Panc1 (cell line): ENCODE data around the gene GTF2H1. TPM values are rescaled to one million over a fixed set of nuclear protein-coding genes. Genes with fewer than 3 reads are reported as not detected.

Source experiments
- ATAC-seq: fragments of 200-7000 bp; cut with Tn5 transposase; 2 replicates; pipeline ENCODE4 v1.9.1; 2020; ENCODE audit warnings: mild to moderate bottlenecking, moderate library complexity
- BruUV-seq: library from RNA; stranded (reverse); fragments of 400-500 nt; replicated peaks from 2 replicates; lab custom pipeline; 2021; lab: Mats Ljungman, UMichigan
- CTCF ChIA-PET: fragments of 300-600 bp; sonication (Branson Sonifier 250); formaldehyde crosslinking; loops from one replicate; lab custom pipeline; 2022; ENCODE audit warnings: antibody characterized with exemption; lab: Charles Lee
- POLR2A ChIA-PET: fragments of 300-600 bp; sonication (Branson Sonifier 250); formaldehyde crosslinking; loops from one replicate; lab custom pipeline; 2022; ENCODE audit warnings: antibody characterized with exemption; lab: Charles Lee
- DNase-seq: peaks from one replicate; pipeline ENCODE4 v3.0.0-alpha.2; 2010; ENCODE audit warnings: low read depth, low spot score
- H3K27ac ChIP-seq: 2 replicates; pipeline ENCODE4 v1.5.1; 2011; ENCODE audit warnings: mild to moderate bottlenecking, low read length, inconsistent platforms
- H3K27me3 ChIP-seq: fragments of 200-500 bp; sonication (Bioruptor generic); 2 replicates; pipeline ENCODE4 v1.6.0; 2014; ENCODE audit warnings: low read length, inconsistent platforms; ENCODE audit not compliant: control insufficient read depth, insufficient read depth
- H3K36me3 ChIP-seq: fragments of 200-500 bp; sonication (Bioruptor generic); 2 replicates; pipeline ENCODE4 v1.5.1; 2014; ENCODE audit warnings: inconsistent platforms, mild to moderate bottlenecking, low read length, moderate library complexity; ENCODE audit not compliant: control insufficient read depth, insufficient read depth
- H3K4me1 ChIP-seq: 2 replicates; pipeline ENCODE4 v1.5.1; 2011; ENCODE audit warnings: inconsistent platforms, mild to moderate bottlenecking, low read length, moderate library complexity; ENCODE audit not compliant: control insufficient read depth, insufficient read depth
- H3K4me3 ChIP-seq, 2 experiments: 2 replicates each; pipeline ENCODE4 v1.5.1; 2011 to 2012; ENCODE audit warnings: low read depth in 2 of 2, low read length in 2 of 2, mild to moderate bottlenecking in 2 of 2, inconsistent platforms in 1 of 2, moderate library complexity in 1 of 2
- H3K9me3 ChIP-seq: fragments of 200-500 bp; sonication (Bioruptor generic); 2 replicates; pipeline ENCODE4 v1.5.1; 2014; ENCODE audit warnings: low read depth, mild to moderate bottlenecking, inconsistent platforms, low read length, moderate library complexity; ENCODE audit not compliant: control insufficient read depth, insufficient read depth
- POLR2AphosphoS5 ChIP-seq: IDR thresholded peaks from 2 replicates; pipeline ENCODE4 v1.6.1; 2012; ENCODE audit warnings: mild to moderate bottlenecking, low read depth, low read length, moderate library complexity
- SIN3A ChIP-seq: IDR thresholded peaks from 2 replicates; pipeline ENCODE4 v1.6.1; 2012; ENCODE audit warnings: low read depth, mild to moderate bottlenecking, low read length, moderate library complexity, borderline replicate concordance; ENCODE audit not compliant: insufficient read depth
- TCF7L2 ChIP-seq: IDR thresholded peaks from 2 replicates; pipeline ENCODE4 v1.6.1; 2011; ENCODE audit warnings: mild to moderate bottlenecking, low read depth, low read length, inconsistent platforms
- in situ Hi-C: cut with HindIII; loops from 2 replicates; pipeline ENCODE4 v1.10.0; 2016; ENCODE audit warnings: low sequenced_read_pairs, low pct_unique_long_range_greater_than_20kb
- intact Hi-C: fragments of 100-400 bp; cut with micrococcal nuclease; formaldehyde crosslinking; loops from one replicate; pipeline ENCODE4 v1.10.0; 2022; ENCODE audit not compliant: unreplicated experiment
- total RNA-seq: library from RNA; stranded (reverse); gene quantifications from one replicate; pipeline ENCODE4 v1.2.1, GENCODE V29; 2021; ENCODE audit not compliant: unreplicated experiment
- TF ChIP-seq, protein P1 (sequence below): fragments of 450-650 bp; IDR thresholded peaks from 2 replicates; pipeline ENCODE4 v1.5.1; 2017; ENCODE audit warnings: mild to moderate bottlenecking
- TF ChIP-seq, protein P2 (sequence below), 2 experiments: IDR thresholded peaks; 2 replicates each; pipeline ENCODE4 v1.6.1; 2011 to 2012; ENCODE audit warnings: low read depth in 2 of 2, control low read depth in 1 of 2, low read length in 1 of 2, mild to moderate bottlenecking in 1 of 2, moderate library complexity in 1 of 2; ENCODE audit not compliant: insufficient read depth in 1 of 2

GTF2H1 gene
- total RNA-seq, 1 experiment from 2014 or later, result 60.6 TPM

DNA sequence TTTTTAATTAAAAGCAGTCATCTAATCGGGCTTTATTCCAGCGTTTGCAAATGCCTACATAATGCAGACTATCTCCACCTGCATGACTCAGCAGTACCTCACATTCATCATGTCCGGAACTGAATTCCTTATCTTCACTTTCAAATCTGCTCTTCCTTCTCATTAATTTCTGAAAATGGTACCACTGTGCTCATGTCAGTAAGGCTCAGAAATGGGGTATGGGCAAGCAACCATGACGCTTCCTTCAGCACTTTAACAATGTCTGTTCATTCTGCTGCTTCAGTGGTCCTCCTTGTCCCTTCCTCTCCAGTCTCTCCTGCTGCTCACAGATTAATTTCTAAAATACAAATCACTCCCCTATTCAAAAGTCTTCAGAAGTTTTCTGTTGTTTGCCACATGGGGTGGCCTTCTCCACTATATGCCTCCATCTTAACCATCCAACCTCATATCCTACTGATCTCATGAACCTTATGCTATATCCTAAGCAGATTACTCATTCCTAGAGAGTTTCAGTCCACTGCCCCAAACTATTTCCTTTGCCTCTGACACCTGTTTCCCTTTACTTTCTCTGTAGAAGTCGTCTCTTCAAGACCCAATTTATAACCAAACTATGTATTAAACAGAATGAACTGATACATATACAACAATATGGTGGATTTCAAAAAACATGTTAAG lies 7.0 kb downstream of the GTF2H1 start:
- no peak for ATAC-seq
- BruUV-seq, result no TSS peak
- Histone ChIP-seq H3K9me3 (no peaks in the 10 kb centered on the region), H3K4me3 (no peak overlapping the region), H3K27ac (no peak overlapping the region), H3K4me1 (peaks cover 15% of the 10 kb centered on the region), H3K27me3 (no peaks in the 10 kb centered on the region), H3K36me3 (peaks cover 30% of the 10 kb centered on the region)
- intact Hi-C loops, result no loop called here
- in situ Hi-C loops, result no loop called here
- DNase-seq, result no peak
- POLR2A ChIA-PET, result no interaction called here
- CTCF ChIA-PET, result no interaction called here
- TF ChIP-seq, protein P1, sequence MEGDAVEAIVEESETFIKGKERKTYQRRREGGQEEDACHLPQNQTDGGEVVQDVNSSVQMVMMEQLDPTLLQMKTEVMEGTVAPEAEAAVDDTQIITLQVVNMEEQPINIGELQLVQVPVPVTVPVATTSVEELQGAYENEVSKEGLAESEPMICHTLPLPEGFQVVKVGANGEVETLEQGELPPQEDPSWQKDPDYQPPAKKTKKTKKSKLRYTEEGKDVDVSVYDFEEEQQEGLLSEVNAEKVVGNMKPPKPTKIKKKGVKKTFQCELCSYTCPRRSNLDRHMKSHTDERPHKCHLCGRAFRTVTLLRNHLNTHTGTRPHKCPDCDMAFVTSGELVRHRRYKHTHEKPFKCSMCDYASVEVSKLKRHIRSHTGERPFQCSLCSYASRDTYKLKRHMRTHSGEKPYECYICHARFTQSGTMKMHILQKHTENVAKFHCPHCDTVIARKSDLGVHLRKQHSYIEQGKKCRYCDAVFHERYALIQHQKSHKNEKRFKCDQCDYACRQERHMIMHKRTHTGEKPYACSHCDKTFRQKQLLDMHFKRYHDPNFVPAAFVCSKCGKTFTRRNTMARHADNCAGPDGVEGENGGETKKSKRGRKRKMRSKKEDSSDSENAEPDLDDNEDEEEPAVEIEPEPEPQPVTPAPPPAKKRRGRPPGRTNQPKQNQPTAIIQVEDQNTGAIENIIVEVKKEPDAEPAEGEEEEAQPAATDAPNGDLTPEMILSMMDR, result no peak
- TF ChIP-seq, protein P2, sequence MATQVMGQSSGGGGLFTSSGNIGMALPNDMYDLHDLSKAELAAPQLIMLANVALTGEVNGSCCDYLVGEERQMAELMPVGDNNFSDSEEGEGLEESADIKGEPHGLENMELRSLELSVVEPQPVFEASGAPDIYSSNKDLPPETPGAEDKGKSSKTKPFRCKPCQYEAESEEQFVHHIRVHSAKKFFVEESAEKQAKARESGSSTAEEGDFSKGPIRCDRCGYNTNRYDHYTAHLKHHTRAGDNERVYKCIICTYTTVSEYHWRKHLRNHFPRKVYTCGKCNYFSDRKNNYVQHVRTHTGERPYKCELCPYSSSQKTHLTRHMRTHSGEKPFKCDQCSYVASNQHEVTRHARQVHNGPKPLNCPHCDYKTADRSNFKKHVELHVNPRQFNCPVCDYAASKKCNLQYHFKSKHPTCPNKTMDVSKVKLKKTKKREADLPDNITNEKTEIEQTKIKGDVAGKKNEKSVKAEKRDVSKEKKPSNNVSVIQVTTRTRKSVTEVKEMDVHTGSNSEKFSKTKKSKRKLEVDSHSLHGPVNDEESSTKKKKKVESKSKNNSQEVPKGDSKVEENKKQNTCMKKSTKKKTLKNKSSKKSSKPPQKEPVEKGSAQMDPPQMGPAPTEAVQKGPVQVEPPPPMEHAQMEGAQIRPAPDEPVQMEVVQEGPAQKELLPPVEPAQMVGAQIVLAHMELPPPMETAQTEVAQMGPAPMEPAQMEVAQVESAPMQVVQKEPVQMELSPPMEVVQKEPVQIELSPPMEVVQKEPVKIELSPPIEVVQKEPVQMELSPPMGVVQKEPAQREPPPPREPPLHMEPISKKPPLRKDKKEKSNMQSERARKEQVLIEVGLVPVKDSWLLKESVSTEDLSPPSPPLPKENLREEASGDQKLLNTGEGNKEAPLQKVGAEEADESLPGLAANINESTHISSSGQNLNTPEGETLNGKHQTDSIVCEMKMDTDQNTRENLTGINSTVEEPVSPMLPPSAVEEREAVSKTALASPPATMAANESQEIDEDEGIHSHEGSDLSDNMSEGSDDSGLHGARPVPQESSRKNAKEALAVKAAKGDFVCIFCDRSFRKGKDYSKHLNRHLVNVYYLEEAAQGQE (IDR thresholded peaks at IDR 0.05; ENCODE audit: insufficient read depth in 1 of 2, low read depth in 2 of 2, low read length in 1 of 2), result no peak
- TF ChIP-seq TCF7L2 (no peak), POLR2AphosphoS5 (no peak), SIN3A (no peak)

DNA sequence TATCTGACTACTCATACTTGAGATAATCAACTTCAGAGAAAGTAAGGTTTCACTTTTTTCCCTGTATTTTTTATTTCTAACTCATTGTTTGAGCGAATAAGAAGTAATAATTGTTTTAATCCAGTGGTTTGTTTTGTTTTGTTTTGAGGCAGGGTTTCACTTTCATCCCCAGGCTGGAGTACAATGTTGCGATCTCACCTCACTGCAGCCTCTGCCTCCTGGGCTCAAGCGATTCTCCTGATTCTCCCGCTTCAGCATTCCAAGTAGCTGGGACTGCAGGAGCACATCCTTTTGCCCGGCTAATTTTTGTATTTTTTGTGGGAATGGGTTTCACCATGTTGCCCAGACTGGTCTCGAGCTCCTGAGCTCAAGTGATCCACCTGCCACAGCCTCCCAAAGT lies 8.6 kb downstream of the GTF2H1 start:
- intact Hi-C loops (no loop called here), in situ Hi-C loops (no loop called here)
- no TSS peak for BruUV-seq
- ChIA-PET CTCF (no interaction called here), POLR2A (no interaction called here)
- H3K9me3 ChIP-seq, result no peaks in the 10 kb centered on the region
- no peak for ATAC-seq
- H3K4me3 ChIP-seq, result no peak overlapping the region
- no peak overlapping the region for H3K27ac ChIP-seq
- H3K36me3 ChIP-seq, result peaks cover 33% of the 10 kb centered on the region
- H3K27me3 ChIP-seq, result no peaks in the 10 kb centered on the region
- TF ChIP-seq, protein P1, result no peak
- no peak for TF ChIP-seq SIN3A
- TF ChIP-seq POLR2AphosphoS5, result no peak
- no peak for TF ChIP-seq TCF7L2
- TF ChIP-seq, protein P2 (IDR thresholded peaks at IDR 0.05; ENCODE audit: insufficient read depth in 1 of 2, low read depth in 2 of 2, low read length in 1 of 2), result no peak
- no peak for DNase-seq
- H3K4me1 ChIP-seq, result 0 out of 2 replicates have a peak, but pooled peaks cover 3% of the 10 kb centered on the region
